Panc1 (cell line): ENCODE results near the gene SUGP1. TPM values are rescaled to one million over a fixed set of nuclear protein-coding genes. Genes with fewer than 3 reads are reported as not detected.

Source experiments
- ATAC-seq: fragments of 200-7000 bp; cut with Tn5 transposase; 2 replicates; pipeline ENCODE4 v1.9.1; 2020; ENCODE audit warnings: mild to moderate bottlenecking, moderate library complexity
- BruUV-seq: library from RNA; stranded (reverse); fragments of 400-500 nt; replicated peaks from 2 replicates; lab custom pipeline; 2021; lab: Mats Ljungman, UMichigan
- CTCF ChIA-PET: fragments of 300-600 bp; sonication (Branson Sonifier 250); formaldehyde crosslinking; loops from one replicate; lab custom pipeline; 2022; ENCODE audit warnings: antibody characterized with exemption; lab: Charles Lee
- POLR2A ChIA-PET: fragments of 300-600 bp; sonication (Branson Sonifier 250); formaldehyde crosslinking; loops from one replicate; lab custom pipeline; 2022; ENCODE audit warnings: antibody characterized with exemption; lab: Charles Lee
- DNase-seq: peaks from one replicate; pipeline ENCODE4 v3.0.0-alpha.2; 2010; ENCODE audit warnings: low read depth, low spot score
- H3K27ac ChIP-seq: 2 replicates; pipeline ENCODE4 v1.5.1; 2011; ENCODE audit warnings: mild to moderate bottlenecking, low read length, inconsistent platforms
- H3K27me3 ChIP-seq: fragments of 200-500 bp; sonication (Bioruptor generic); 2 replicates; pipeline ENCODE4 v1.6.0; 2014; ENCODE audit warnings: low read length, inconsistent platforms; ENCODE audit not compliant: control insufficient read depth, insufficient read depth
- H3K36me3 ChIP-seq: fragments of 200-500 bp; sonication (Bioruptor generic); 2 replicates; pipeline ENCODE4 v1.5.1; 2014; ENCODE audit warnings: inconsistent platforms, mild to moderate bottlenecking, low read length, moderate library complexity; ENCODE audit not compliant: control insufficient read depth, insufficient read depth
- H3K4me1 ChIP-seq: 2 replicates; pipeline ENCODE4 v1.5.1; 2011; ENCODE audit warnings: inconsistent platforms, mild to moderate bottlenecking, low read length, moderate library complexity; ENCODE audit not compliant: control insufficient read depth, insufficient read depth
- H3K4me3 ChIP-seq, 2 experiments: 2 replicates each; pipeline ENCODE4 v1.5.1; 2011 to 2012; ENCODE audit warnings: low read depth in 2 of 2, low read length in 2 of 2, mild to moderate bottlenecking in 2 of 2, inconsistent platforms in 1 of 2, moderate library complexity in 1 of 2
- H3K9me3 ChIP-seq: fragments of 200-500 bp; sonication (Bioruptor generic); 2 replicates; pipeline ENCODE4 v1.5.1; 2014; ENCODE audit warnings: low read depth, mild to moderate bottlenecking, inconsistent platforms, low read length, moderate library complexity; ENCODE audit not compliant: control insufficient read depth, insufficient read depth
- CTCF ChIP-seq: fragments of 450-650 bp; IDR thresholded peaks from 2 replicates; pipeline ENCODE4 v1.5.1; 2017; ENCODE audit warnings: mild to moderate bottlenecking
- POLR2AphosphoS5 ChIP-seq: IDR thresholded peaks from 2 replicates; pipeline ENCODE4 v1.6.1; 2012; ENCODE audit warnings: mild to moderate bottlenecking, low read depth, low read length, moderate library complexity
- REST ChIP-seq, 2 experiments: IDR thresholded peaks; 2 replicates each; pipeline ENCODE4 v1.6.1; 2011 to 2012; ENCODE audit warnings: low read depth in 2 of 2, control low read depth in 1 of 2, low read length in 1 of 2, mild to moderate bottlenecking in 1 of 2, moderate library complexity in 1 of 2; ENCODE audit not compliant: insufficient read depth in 1 of 2
- SIN3A ChIP-seq: IDR thresholded peaks from 2 replicates; pipeline ENCODE4 v1.6.1; 2012; ENCODE audit warnings: low read depth, mild to moderate bottlenecking, low read length, moderate library complexity, borderline replicate concordance; ENCODE audit not compliant: insufficient read depth
- TCF7L2 ChIP-seq: IDR thresholded peaks from 2 replicates; pipeline ENCODE4 v1.6.1; 2011; ENCODE audit warnings: mild to moderate bottlenecking, low read depth, low read length, inconsistent platforms
- in situ Hi-C: cut with HindIII; loops from 2 replicates; pipeline ENCODE4 v1.10.0; 2016; ENCODE audit warnings: low sequenced_read_pairs, low pct_unique_long_range_greater_than_20kb
- intact Hi-C: fragments of 100-400 bp; cut with micrococcal nuclease; formaldehyde crosslinking; loops from one replicate; pipeline ENCODE4 v1.10.0; 2022; ENCODE audit not compliant: unreplicated experiment
- total RNA-seq: library from RNA; stranded (reverse); gene quantifications from one replicate; pipeline ENCODE4 v1.2.1, GENCODE V29; 2021; ENCODE audit not compliant: unreplicated experiment

Gene SUGP1
- total RNA-seq, 1 experiment from 2014 or later, result 41.5 TPM

- ChIA-PET POLR2A (interaction anchor here (0.6 kb wide), 1 partner anchor 139 kb away, joined by 4 read pairs; no protein-coding TSS in a partner anchor), CTCF (no interaction called here)
- in situ Hi-C loops, result no loop called here
- H3K27me3 ChIP-seq, result no peaks in the 10 kb centered on the region
- no peaks in the 10 kb centered on the region for H3K9me3 ChIP-seq
- H3K4me1 ChIP-seq, result no peaks in the 10 kb centered on the region
- ATAC-seq (0 out of 2 replicates have a peak, but pooled peaks have one; percentile 17), DNase-seq (no peak)
- TF ChIP-seq TCF7L2 (no peak), REST (IDR thresholded peaks at IDR 0.05; ENCODE audit: insufficient read depth in 1 of 2, low read depth in 2 of 2, low read length in 1 of 2) (no peak), POLR2AphosphoS5 (no peak), CTCF (no peak)
- no peaks in the 10 kb centered on the region; the same call in none of the 2 replicates for H3K36me3 ChIP-seq
- no TSS peak for BruUV-seq
- no peak overlapping the region for H3K27ac ChIP-seq
- H3K4me3 ChIP-seq, result no peak overlapping the region
- intact Hi-C loops, result no loop called here
These were observed 28.0 kb upstream of the SUGP1 start for GRCh38 chr19:19348266-19348665.

GRCh38 chr19:19347401-19348110 is 27.2 kb upstream of the SUGP1 start:
- DNase-seq (no peak), ATAC-seq (no peak)
- H3K27ac ChIP-seq, result no peak overlapping the region
- no peaks in the 10 kb centered on the region for H3K27me3 ChIP-seq
- no TSS peak for BruUV-seq
- TF ChIP-seq SIN3A (no peak), POLR2AphosphoS5 (no peak), TCF7L2 (no peak), REST (IDR thresholded peaks at IDR 0.05; ENCODE audit: insufficient read depth in 1 of 2, low read depth in 2 of 2, low read length in 1 of 2) (no peak), CTCF (no peak)
- no peaks in the 10 kb centered on the region; the same call in none of the 2 replicates for H3K36me3 ChIP-seq
- ChIA-PET POLR2A (no interaction called here), CTCF (no interaction called here)
- H3K4me3 ChIP-seq, result no peak overlapping the region
- no peaks in the 10 kb centered on the region for H3K4me1 ChIP-seq
- intact Hi-C loops (no loop called here), in situ Hi-C loops (no loop called here)
- no peaks in the 10 kb centered on the region for H3K9me3 ChIP-seq
